RWPE2 (cell line): ENCODE measurements around the gene PSTPIP1.

Experiments
- ATAC-seq: fragments of 200-7000 bp; cut with Tn5 transposase; 3 replicates; pipeline ENCODE4 v1.9.1; 2021; ENCODE audit warnings: low read depth
- DNase-seq: peaks from one replicate; pipeline ENCODE4 v3.0.0-alpha.2; 2020; ENCODE audit warnings: low spot score
- H3K27ac ChIP-seq: fragments of 450-650 bp; 2 replicates; pipeline ENCODE4 v1.5.1; 2017; ENCODE audit warnings: mild to moderate bottlenecking; ENCODE audit not compliant: poor library complexity, severe bottlenecking
- H3K27me3 ChIP-seq: fragments of 250-450 bp; sonication (Bioruptor Pico); 2 replicates; pipeline ENCODE4 v1.5.1; 2021; ENCODE audit warnings: mild to moderate bottlenecking, moderate library complexity; ENCODE audit not compliant: insufficient read depth, poor library complexity, severe bottlenecking
- H3K36me3 ChIP-seq: fragments of 250-450 bp; sonication (Bioruptor Pico); 2 replicates; pipeline ENCODE4 v1.5.1; 2020; ENCODE audit warnings: low read depth, mild to moderate bottlenecking, moderate library complexity
- H3K4me1 ChIP-seq: fragments of 250-450 bp; sonication (Bioruptor Pico); 2 replicates; pipeline ENCODE4 v1.5.1; 2021; ENCODE audit warnings: mild to moderate bottlenecking, moderate library complexity; ENCODE audit not compliant: insufficient read depth, poor library complexity, severe bottlenecking
- H3K4me3 ChIP-seq: fragments of 250-450 bp; sonication (Bioruptor Pico); 2 replicates; pipeline ENCODE4 v1.5.1; 2021; ENCODE audit warnings: mild to moderate bottlenecking, moderate library complexity; ENCODE audit not compliant: severe bottlenecking
- H3K9me3 ChIP-seq: fragments of 250-450 bp; sonication (Bioruptor Pico); 2 replicates; pipeline ENCODE4 v1.5.1; 2021; ENCODE audit warnings: mild to moderate bottlenecking, moderate library complexity; ENCODE audit not compliant: severe bottlenecking
- CTCF ChIP-seq: fragments of 450-650 bp; IDR thresholded peaks from one replicate; pipeline ENCODE4 v1.5.1; 2017; ENCODE audit warnings: mild to moderate bottlenecking, moderate library complexity; ENCODE audit not compliant: poor library complexity, severe bottlenecking

Gene PSTPIP1

GRCh38 chr15:76991741-76992645, 2.9 kb upstream of the PSTPIP1 start:
- no peak for TF ChIP-seq CTCF
- no peak for ATAC-seq

DNA sequence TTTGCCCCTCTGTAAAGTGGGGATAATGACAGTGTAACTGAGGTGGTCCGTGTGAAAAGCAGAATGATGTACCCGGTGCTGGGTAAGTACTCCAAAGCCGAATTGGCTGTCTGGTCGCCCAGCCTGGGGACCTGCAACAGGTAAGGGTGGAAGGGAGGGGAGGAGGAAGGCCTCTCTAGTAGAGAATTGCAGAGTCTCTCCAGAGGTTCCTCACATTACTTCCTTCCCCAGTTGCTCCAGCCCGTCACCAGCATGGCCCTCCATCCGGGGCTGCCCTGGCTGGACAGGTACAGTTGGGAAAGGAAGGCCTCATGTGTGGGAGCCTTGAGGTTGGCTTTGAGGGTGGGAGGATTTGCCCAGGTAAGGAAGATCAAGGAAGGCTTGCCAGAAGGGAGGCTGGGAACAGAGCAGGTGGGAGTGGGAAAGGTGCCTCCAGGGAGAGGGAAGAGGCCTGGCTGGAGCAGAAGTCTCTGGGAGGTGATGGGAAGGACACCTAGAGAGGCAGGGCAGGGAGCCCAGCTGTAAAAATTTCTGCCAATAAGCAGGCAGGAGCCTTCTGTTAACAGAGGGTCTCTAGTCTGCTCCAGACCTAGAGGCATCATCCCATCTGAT, 1.7 kb upstream of the PSTPIP1 start:
- H3K4me3 ChIP-seq = no peak overlapping the region
- H3K9me3 ChIP-seq = no peaks in the 10 kb centered on the region
- no peak for TF ChIP-seq CTCF
- no peaks in the 10 kb centered on the region for H3K36me3 ChIP-seq
- no peaks in the 10 kb centered on the region for H3K27me3 ChIP-seq
- H3K4me1 ChIP-seq = peaks cover 21% of the 10 kb centered on the region
- DNase-seq (peak; percentile 44), ATAC-seq (no peak)
- H3K27ac ChIP-seq = no peak overlapping the region

More at GRCh38 chr15:76991741-76992645, 2.9 kb upstream of the PSTPIP1 start:
- Histone ChIP-seq H3K4me1 (peaks cover 21% of the 10 kb centered on the region), H3K9me3 (no peaks in the 10 kb centered on the region), H3K27me3 (no peaks in the 10 kb centered on the region), H3K4me3 (no peak overlapping the region), H3K36me3 (no peaks in the 10 kb centered on the region), H3K27ac (no peak overlapping the region)
- DNase-seq = peak; percentile 54

- ATAC-seq = peak; percentile 69
- H3K4me3 ChIP-seq = no peak overlapping the region
- TF ChIP-seq CTCF = no peak
- no peaks in the 10 kb centered on the region for H3K9me3 ChIP-seq
- H3K27me3 ChIP-seq = no peaks in the 10 kb centered on the region
- no peaks in the 10 kb centered on the region for H3K36me3 ChIP-seq
- peak; percentile 79 for DNase-seq
- peaks cover 21% of the 10 kb centered on the region for H3K4me1 ChIP-seq
- H3K27ac ChIP-seq = peak overlapping the region; percentile 0
Observed at GRCh38 chr15:76994001-76994400, 925 bp upstream of the PSTPIP1 start.

DNA sequence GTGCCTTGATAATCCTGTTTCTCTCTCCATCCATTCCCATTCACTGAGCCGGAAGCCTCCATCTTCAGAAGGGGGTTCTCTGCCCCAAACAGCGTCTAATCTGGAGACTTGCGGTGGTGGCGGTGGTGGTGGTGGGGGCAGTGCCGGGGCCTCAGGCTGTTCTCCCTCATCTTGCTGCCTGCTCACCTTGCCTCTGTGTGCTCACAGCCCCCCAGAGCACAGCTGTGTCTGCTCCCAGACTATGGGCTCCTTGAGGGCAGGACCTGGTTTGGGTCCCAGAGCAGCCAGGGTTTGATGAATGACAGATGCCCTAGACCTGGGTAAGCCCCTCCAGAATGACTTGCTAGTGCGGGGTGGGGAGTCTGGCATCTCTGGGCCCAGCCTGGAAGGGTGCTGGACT, 430 bp upstream of the PSTPIP1 start:
- Histone ChIP-seq H3K4me1 (peaks cover 21% of the 10 kb centered on the region), H3K9me3 (no peaks in the 10 kb centered on the region), H3K36me3 (no peaks in the 10 kb centered on the region), H3K27ac (peak overlapping the region; percentile 0), H3K4me3 (no peak overlapping the region), H3K27me3 (no peaks in the 10 kb centered on the region)
- TF ChIP-seq CTCF = no peak
- ATAC-seq (no peak), DNase-seq (peak; percentile 54)
